Measurements from ENCODE around the gene TSHR. TPM values are rescaled to one million over a fixed set of nuclear protein-coding genes. Genes with fewer than 3 reads are reported as not detected.

TSHR gene
- total RNA-seq, 1 experiment from 2014 or later = not detected

GRCh38 chr14:80959496-80959895, 4.1 kb downstream of the TSHR start:
- ChIA-PET RAD21 (ENCODE audit: low non-redundant PET in 1 of 2, low total read pairs in 2 of 2, uncharacterized antibody in 2 of 2, unreplicated experiment in 2 of 2) (no interaction called here), CTCF (no interaction called here), POLR2A (no interaction called here)
- intact Hi-C loops (cut with micrococcal nuclease) = no loop called here
- H2AFZ ChIP-seq (ENCODE audit: low read depth, low read length, poor library complexity, severe bottlenecking) = no peak overlapping the region
- no peak for DNase-seq (ENCODE audit: low read depth, low spot score)
- no peaks in the 10 kb centered on the region for H4K20me1 ChIP-seq (ENCODE audit: insufficient read depth)
- H3K36me3 ChIP-seq (ENCODE audit: control insufficient read depth in 1 of 2, insufficient read depth in 2 of 2, low read length in 2 of 2) = no peaks in the 10 kb centered on the region
- no peaks in the 10 kb centered on the region for H3K79me2 ChIP-seq (ENCODE audit: insufficient read depth, low read length)
- TF ChIP-seq ELF1 (IDR thresholded peaks at IDR 0.05; ENCODE audit: borderline replicate concordance, low read depth) (no peak), MAX (IDR thresholded peaks at IDR 0.05) (no peak), CBX3 (IDR thresholded peaks at IDR 0.05; ENCODE audit: low read depth) (no peak), SRF (IDR thresholded peaks at IDR 0.05; ENCODE audit: low read depth) (no peak), POLR2A (IDR thresholded peaks at IDR 0.05; ENCODE audit: borderline replicate concordance, extremely low read depth, insufficient read depth, insufficient read length) (no peak)
- no TSS peak for BruUV-seq (replicated peaks)
- no peak for ATAC-seq
- peaks cover 0 to 4% of the 10 kb centered on the region in 2 experiments; a peak in 1 of 4 replicates for H3K4me1 ChIP-seq (ENCODE audit: control insufficient read depth in 1 of 2, insufficient read depth in 2 of 2, low read length in 2 of 2)
- H3K9me3 ChIP-seq (ENCODE audit: control insufficient read depth in 1 of 2, insufficient read depth in 1 of 2, low read depth in 1 of 2, low read length in 2 of 2) = no peaks in the 10 kb centered on the region
- H3K9ac ChIP-seq (ENCODE audit: low read length) = no peak overlapping the region
- H3K4me3 ChIP-seq (replicated peaks in 1 of 2; ENCODE audit: low read depth in 1 of 2, low read length in 2 of 2) = no peak overlapping the region
- no peak overlapping the region for H3K27ac ChIP-seq (ENCODE audit: low read depth, low read length)
- H3K27me3 ChIP-seq (ENCODE audit: insufficient read depth, low read length) = no peaks in the 10 kb centered on the region
- H3K9me2 ChIP-seq (ENCODE audit: insufficient read depth) = no peaks in the 10 kb centered on the region
- H3K4me2 ChIP-seq (ENCODE audit: low read length) = no peak overlapping the region

GRCh38 chr14:80965037-80965436, 9.6 kb downstream of the TSHR start:
- ChIA-PET RAD21 (ENCODE audit: low non-redundant PET in 1 of 2, low total read pairs in 2 of 2, uncharacterized antibody in 2 of 2, unreplicated experiment in 2 of 2) (no interaction called here), CTCF (interaction anchor here (1.1 kb wide), 1 partner anchor 10 kb away, joined by 3 read pairs; the partner anchor contains the start of gene TSHR), POLR2A (no interaction called here)
- Histone ChIP-seq H3K27ac (ENCODE audit: low read depth, low read length) (no peak overlapping the region), H3K4me3 (replicated peaks in 1 of 2; ENCODE audit: low read depth in 1 of 2, low read length in 2 of 2) (no peak overlapping the region), H3K9ac (ENCODE audit: low read length) (no peak overlapping the region), H2AFZ (ENCODE audit: low read depth, low read length, poor library complexity, severe bottlenecking) (no peak overlapping the region), H3K36me3 (ENCODE audit: control insufficient read depth in 1 of 2, insufficient read depth in 2 of 2, low read length in 2 of 2) (no peaks in the 10 kb centered on the region), H4K20me1 (ENCODE audit: insufficient read depth) (no peaks in the 10 kb centered on the region), H3K4me1 (ENCODE audit: control insufficient read depth in 1 of 2, insufficient read depth in 2 of 2, low read length in 2 of 2) (no peaks in the 10 kb centered on the region), H3K27me3 (ENCODE audit: insufficient read depth, low read length) (no peaks in the 10 kb centered on the region), H3K4me2 (ENCODE audit: low read length) (no peak overlapping the region), H3K9me3 (ENCODE audit: control insufficient read depth in 1 of 2, insufficient read depth in 1 of 2, low read depth in 1 of 2, low read length in 2 of 2) (no peaks in the 10 kb centered on the region), H3K79me2 (ENCODE audit: insufficient read depth, low read length) (no peaks in the 10 kb centered on the region), H3K9me2 (ENCODE audit: insufficient read depth) (no peaks in the 10 kb centered on the region)
- DNase-seq (ENCODE audit: low read depth, low spot score) = no peak
- TF ChIP-seq SIN3A (IDR thresholded peaks at IDR 0.05; ENCODE audit: low read depth) (no peak), ELF1 (IDR thresholded peaks at IDR 0.05; ENCODE audit: borderline replicate concordance, low read depth) (no peak), REST (IDR thresholded peaks at IDR 0.05; ENCODE audit: low read depth) (no peak), EZH2 (IDR thresholded peaks at IDR 0.05) (no peak), EZH2phosphoT487 (IDR thresholded peaks at IDR 0.05; ENCODE audit: borderline replicate concordance) (no peak), EGR1 (IDR thresholded peaks at IDR 0.05; ENCODE audit: low read depth) (no peak)
- BruUV-seq (replicated peaks) = no TSS peak
- ATAC-seq = no peak
- intact Hi-C loops (cut with micrococcal nuclease) = no loop called here

Measured in HCT116 (cell line).